BLaER1 (cell line): ENCODE results near the gene IFIT5.
"Not testable (repeated sequence)": the region's sequence is repeated elsewhere in the genome, so short reads cannot be mapped to it uniquely, and the experiment has no call there.

Source experiments
- H3K27ac ChIP-seq: shearing (Covaris generic); formaldehyde crosslinking; 2 replicates; pipeline ENCODE4 v1.8.1; 2022
- H3K27me3 ChIP-seq: shearing (Covaris generic); formaldehyde crosslinking; 2 replicates; pipeline ENCODE4 v1.8.1; 2022
- H3K36me3 ChIP-seq: shearing (Covaris generic); formaldehyde crosslinking; 2 replicates; pipeline ENCODE4 v1.8.1; 2022
- H3K4me1 ChIP-seq: shearing (Covaris generic); formaldehyde crosslinking; 2 replicates; pipeline ENCODE4 v1.8.1; 2022
- H3K4me2 ChIP-seq: shearing (Covaris generic); formaldehyde crosslinking; 2 replicates; pipeline ENCODE4 v1.8.1; 2022
- H3K4me3 ChIP-seq: shearing (Covaris generic); formaldehyde crosslinking; 2 replicates; pipeline ENCODE4 v1.8.1; 2022
- H3K9ac ChIP-seq: shearing (Covaris generic); formaldehyde crosslinking; 2 replicates; pipeline ENCODE4 v1.8.1; 2022
- H3K9me3 ChIP-seq: shearing (Covaris generic); formaldehyde crosslinking; 2 replicates; pipeline ENCODE4 v1.8.1; 2022
- H4K20me1 ChIP-seq: shearing (Covaris generic); formaldehyde crosslinking; 2 replicates; pipeline ENCODE4 v1.8.1; 2022
- Cebpa-rat ChIP-seq: shearing (Covaris generic); IDR thresholded peaks from 2 replicates; pipeline ENCODE4 v1.8.1; 2022

The IFIT5 gene

DNA sequence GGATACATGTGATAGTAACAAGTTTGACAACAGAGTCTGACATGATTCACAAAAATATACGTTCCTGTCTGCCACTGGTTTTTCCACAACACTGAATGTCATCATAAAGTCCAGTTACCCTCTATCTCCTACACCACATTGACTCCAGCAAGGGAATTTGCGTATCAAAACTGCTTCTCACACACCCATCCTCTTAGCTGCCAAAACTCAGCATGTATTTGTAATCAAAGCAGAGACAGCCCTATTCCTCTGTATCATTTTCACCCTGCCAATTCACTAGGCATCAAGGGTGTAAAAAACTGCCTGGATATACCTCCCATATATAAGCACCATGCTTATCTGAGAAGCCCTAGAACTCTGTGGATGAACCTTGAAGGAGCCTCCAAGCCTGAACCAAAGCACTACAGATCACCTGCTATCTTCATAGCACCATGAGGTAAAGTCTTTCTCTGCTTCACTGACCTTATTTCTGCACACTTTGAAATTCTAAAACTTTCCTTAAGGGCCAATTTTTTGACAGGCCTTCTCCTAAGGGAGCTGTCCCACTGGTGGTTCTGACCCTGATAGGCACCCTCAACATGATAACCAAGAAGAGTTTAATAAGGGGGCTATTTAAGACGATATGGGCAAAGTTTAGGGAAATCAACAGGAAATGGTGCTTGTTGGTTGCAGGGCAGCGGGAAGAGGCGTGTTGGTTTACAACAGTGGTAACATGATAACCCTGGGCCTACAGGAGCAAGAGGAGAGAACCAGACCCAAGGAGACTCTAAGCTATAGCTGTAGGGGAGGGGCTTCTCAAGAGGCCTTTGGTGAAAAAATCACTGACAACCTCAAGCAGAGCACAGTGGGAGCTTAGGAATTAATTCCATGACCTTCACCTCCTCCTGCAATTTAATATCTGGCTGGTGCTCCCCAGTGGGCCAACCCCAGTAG, 36.4 kb upstream of the IFIT5 start, which contains the start of gene IFIT1B:
Gene IFIT1B, plus strand, starts transcription at position 352 of the 933 bp plus-strand sequence. Its CDS starts 80 bp downstream, at position 432.
- Histone ChIP-seq H3K27me3 (no peaks in the 10 kb centered on the region), H3K4me2 (no peak within 1 kb of the TSS), H3K9ac (no peak within 1 kb of the TSS), H3K36me3 (no peaks in the 10 kb centered on the region), H3K9me3 (no peaks in the 10 kb centered on the region), H3K4me3 (no peak within 1 kb of the TSS), H4K20me1 (no peaks in the 10 kb centered on the region), H3K4me1 (no peaks in the 10 kb centered on the region), H3K27ac (no peak within 1 kb of the TSS)
- no peak for TF ChIP-seq Cebpa-rat

DNA sequence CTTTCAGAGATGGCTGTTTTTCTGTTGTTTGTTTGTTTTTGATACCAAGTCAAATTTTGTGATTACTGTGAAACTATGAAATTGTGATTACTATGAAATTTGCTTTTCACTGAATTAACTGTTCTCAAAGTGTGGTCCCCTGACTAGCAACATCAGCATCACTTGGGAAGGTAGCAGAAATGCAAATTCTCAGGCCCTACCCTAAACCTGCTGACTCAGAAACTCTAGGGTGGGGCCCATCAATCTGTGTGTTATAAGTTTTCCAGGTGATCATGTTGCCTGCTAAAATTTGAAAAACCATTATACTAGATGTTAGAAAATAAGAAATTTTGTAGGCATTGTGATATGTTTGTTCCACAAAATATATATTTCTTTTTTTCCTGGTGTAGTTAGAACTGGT, 35.3 kb upstream of the IFIT5 start:
- no peak for TF ChIP-seq Cebpa-rat

DNA sequence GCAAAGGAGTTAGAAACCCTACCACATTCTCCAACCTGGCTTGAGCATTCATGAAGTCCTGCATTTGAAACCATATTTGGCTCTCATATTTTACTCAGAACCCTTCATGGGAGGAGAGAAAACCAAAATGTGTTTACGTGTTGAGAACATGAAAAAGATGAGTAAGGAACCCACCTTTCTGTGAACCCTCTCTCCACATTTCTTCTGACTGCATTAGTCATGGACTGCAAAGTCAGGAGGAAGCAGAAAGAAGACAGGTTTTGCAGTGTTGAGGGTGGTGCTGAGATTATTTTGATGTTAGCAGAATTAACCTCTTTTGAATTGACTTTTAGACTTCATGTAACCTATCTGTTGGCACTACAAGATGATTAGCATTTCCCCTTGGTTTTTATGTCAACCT, 31.6 kb upstream of the IFIT5 start:
- H3K27ac ChIP-seq: no peak overlapping the region
- no peak overlapping the region for H3K9ac ChIP-seq
- no peak overlapping the region for H3K4me3 ChIP-seq
- no peaks in the 10 kb centered on the region for H3K27me3 ChIP-seq
- peaks cover 12% of the 10 kb centered on the region for H3K4me1 ChIP-seq
- H4K20me1 ChIP-seq: no peaks in the 10 kb centered on the region
- H3K4me2 ChIP-seq: no peak overlapping the region
- no peak for TF ChIP-seq Cebpa-rat
- H3K9me3 ChIP-seq: no peaks in the 10 kb centered on the region
- H3K36me3 ChIP-seq: no peaks in the 10 kb centered on the region

More for the DNA sequence above, 35.3 kb upstream of the IFIT5 start:
- Histone ChIP-seq H3K9ac (no peak overlapping the region), H3K36me3 (no peaks in the 10 kb centered on the region), H3K27ac (no peak overlapping the region), H3K4me1 (no peaks in the 10 kb centered on the region), H3K4me3 (no peak overlapping the region), H3K4me2 (no peak overlapping the region), H3K27me3 (no peaks in the 10 kb centered on the region), H3K9me3 (no peaks in the 10 kb centered on the region), H4K20me1 (no peaks in the 10 kb centered on the region)

DNA sequence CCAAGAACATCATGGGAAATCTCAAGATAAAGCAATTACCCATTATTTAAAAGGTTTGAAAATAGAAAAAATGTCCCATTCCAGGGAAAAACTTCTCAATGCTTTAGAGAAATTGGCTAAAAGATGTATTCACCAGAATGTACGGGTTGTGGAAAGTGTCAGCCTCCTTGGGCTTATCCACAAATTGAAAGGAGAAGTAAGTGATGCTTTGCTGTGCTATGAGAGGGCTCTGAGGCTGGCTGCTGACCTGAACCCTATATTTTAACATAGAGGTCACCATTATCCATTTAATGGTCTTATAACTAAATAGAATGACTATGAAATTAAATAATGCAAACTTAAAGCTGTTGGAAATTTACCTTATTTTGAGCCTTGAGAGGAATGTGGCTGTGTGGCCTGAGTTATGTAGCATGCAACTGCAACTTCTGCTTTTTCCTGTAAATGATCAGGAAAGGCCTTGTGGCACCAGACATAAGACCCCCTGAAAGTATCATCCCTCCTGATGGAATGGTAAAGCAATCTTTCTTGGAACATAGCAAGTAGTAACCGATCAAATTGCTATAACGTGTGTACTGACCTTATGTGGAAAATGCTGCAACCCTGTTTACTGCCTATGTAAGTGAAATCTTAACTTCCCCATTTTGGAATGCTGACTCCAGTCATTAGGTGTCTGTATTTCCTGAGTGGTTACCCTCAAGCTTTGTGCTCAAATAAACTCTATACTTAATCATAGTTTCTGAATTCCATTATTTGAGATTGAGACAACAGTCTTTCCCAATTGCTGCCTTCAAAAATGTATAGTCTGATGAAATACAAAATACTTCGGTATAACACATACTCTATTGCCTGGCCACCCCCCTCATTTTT, 29.7 kb upstream of the IFIT5 start:
- peak overlapping the region; percentile 43 for H3K4me2 ChIP-seq
- H3K27me3 ChIP-seq: no peaks in the 10 kb centered on the region
- H3K9me3 ChIP-seq: no peaks in the 10 kb centered on the region
- TF ChIP-seq Cebpa-rat: no peak
- H3K4me1 ChIP-seq: peaks cover 12% of the 10 kb centered on the region
- H3K9ac ChIP-seq: no peak overlapping the region
- H3K36me3 ChIP-seq: no peaks in the 10 kb centered on the region
- no peaks in the 10 kb centered on the region for H4K20me1 ChIP-seq
- H3K27ac ChIP-seq: no peak overlapping the region
- no peak overlapping the region for H3K4me3 ChIP-seq

DNA sequence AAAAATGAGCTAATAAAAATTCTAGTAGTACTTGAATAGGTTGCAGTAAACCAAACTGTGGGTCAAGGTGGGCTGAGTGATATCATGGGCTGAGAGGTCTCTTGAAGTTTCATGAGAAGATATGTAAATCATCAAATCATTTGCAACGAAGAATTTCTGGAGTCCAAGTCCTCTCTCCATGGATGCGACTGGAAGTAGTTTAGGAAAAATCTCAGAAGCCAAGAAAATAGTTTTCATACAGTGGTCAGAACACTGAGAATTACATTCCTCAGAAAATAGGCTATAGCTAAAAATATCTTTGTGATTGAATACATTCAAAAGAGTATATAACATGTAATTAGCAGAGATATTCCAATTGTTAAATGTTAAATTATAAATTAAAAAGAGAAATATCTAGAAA, 25.6 kb upstream of the IFIT5 start:
- Histone ChIP-seq H3K27me3 (no peaks in the 10 kb centered on the region), H4K20me1 (no peaks in the 10 kb centered on the region), H3K9me3 (no peaks in the 10 kb centered on the region), H3K4me2 (no peak overlapping the region), H3K4me1 (peaks cover 43% of the 10 kb centered on the region), H3K9ac (no peak overlapping the region), H3K36me3 (no peaks in the 10 kb centered on the region), H3K4me3 (no peak overlapping the region), H3K27ac (no peak overlapping the region)
- no peak for TF ChIP-seq Cebpa-rat

DNA sequence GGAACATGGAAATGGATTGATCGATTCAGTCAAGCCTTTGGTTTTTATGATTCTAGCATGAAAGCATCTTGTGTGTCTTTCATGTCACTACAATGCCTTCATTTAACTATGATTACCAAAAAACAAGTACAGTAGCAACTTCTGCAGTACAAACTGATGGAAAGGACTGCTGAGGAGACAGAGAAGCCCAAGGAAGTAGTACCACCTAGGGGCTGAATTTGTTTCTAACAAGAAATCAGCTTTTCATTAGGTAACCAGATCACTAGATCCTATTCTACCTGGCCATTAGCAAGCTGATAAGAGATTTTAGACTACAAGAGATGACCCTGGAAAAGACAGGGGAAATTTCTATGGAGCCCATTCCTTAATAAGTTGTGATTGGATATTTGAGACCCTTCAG, 25.1 kb upstream of the IFIT5 start:
- peaks cover 47% of the 10 kb centered on the region for H3K4me1 ChIP-seq
- no peaks in the 10 kb centered on the region for H4K20me1 ChIP-seq
- H3K4me2 ChIP-seq: no peak overlapping the region
- no peak overlapping the region for H3K4me3 ChIP-seq
- no peaks in the 10 kb centered on the region for H3K9me3 ChIP-seq
- no peak overlapping the region for H3K27ac ChIP-seq
- no peaks in the 10 kb centered on the region for H3K36me3 ChIP-seq
- H3K9ac ChIP-seq: no peak overlapping the region
- TF ChIP-seq Cebpa-rat: no peak
- H3K27me3 ChIP-seq: no peaks in the 10 kb centered on the region

DNA sequence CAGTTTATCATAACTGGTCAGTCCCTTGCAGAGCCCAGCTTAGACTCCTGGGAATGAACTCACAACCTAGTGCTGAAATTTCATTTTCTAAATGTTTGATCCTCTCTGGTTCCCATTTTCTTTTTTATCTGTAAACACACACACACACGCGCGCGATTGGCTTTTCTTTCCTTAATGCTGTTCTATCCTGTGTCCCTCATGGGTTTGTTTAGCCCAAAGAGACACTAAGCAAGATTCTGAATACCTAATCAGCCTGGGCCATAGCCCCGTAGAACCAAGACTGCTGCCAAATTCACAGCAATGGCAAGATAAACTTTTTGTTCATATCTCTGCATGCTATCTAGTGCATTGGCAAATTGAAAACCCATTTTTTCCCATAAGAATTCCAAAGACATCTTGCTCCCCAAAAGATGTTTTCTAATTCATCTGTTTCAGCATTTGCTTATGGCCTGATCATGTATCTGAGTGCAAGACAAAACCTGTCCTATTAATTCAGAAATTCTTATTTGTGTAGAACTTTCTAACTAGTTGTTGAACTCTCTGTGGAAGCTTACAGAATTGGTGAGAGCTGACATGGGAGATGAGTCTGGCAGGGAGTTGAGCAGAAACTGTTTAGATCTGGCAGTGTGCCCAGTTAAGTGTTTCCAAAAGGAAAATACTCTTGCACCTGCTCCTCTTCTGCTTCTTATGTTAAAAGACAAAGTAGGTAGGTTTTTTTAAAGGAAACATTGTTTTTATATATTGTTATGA, 23.7 kb upstream of the IFIT5 start:
- H3K4me2 ChIP-seq: no peak overlapping the region
- H3K4me1 ChIP-seq: peaks cover 35% of the 10 kb centered on the region
- TF ChIP-seq Cebpa-rat: no peak
- no peak overlapping the region for H3K9ac ChIP-seq
- no peaks in the 10 kb centered on the region for H3K27me3 ChIP-seq
- H3K4me3 ChIP-seq: no peak overlapping the region
- H3K27ac ChIP-seq: no peak overlapping the region
- H3K36me3 ChIP-seq: no peaks in the 10 kb centered on the region
- no peaks in the 10 kb centered on the region for H4K20me1 ChIP-seq
- H3K9me3 ChIP-seq: no peaks in the 10 kb centered on the region

DNA sequence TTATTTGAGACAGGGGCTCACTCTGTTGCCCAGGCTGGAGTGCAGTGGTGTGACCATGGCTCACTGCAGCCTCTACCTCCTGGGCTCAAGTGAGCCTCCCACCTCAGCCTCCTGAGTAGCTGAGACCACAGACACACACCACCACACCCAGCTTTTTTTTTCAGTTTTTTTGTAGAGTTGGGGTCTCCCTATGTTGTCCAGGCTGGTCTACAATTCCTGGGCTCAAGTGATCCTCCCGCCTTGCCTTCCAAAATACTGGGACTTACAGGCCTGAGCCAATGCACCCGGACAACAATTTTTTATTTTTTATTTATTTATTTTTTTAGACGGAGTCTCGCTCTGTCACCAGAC, 23.2 kb upstream of the IFIT5 start:
- not testable (repeated sequence) for H3K9ac ChIP-seq, H3K36me3 ChIP-seq, H3K27me3 ChIP-seq, H3K9me3 ChIP-seq, H3K4me3 ChIP-seq, H4K20me1 ChIP-seq, H3K27ac ChIP-seq
- H3K4me2 ChIP-seq: peak overlapping the region; percentile 91
- peaks cover 35% of the 10 kb centered on the region for H3K4me1 ChIP-seq

DNA sequence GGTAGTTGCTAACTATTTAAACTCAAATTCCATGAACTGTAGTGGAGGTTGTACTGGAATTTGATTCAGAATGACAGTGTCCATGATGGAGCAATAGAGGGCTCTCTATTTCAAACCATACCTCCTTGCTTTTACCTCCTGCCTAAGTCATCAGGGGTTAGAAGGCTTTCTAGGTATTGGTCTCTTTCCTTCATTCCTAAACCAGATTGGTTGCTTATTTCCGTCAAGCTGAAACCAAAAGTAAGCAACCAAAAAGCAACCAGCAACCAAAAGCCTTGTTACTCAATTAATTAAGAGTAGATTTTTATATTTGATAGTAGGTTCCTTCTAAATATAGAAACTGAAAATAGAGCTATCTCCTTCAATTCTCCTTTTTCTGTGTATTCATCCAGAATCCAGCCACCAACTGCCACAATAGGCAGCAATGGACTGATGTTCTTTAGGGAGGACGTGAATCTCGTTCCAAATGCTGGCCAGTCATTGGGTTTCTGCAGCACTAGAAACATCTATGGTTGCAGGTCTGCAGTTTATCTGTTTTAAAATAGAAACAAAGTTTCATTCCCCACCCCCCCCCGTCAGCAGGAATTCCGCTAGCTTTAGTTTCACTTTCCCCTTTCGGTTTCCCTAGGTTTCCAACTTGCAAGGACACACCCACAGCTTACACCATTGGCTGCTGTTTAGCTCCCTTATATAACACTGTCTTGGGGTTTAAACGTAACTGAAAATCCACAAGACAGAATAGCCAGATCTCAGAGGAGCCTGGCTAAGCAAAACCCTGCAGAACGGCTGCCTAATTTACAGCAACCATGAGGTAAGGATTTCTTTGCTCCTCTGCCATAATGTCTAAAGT, 22.2 kb upstream of the IFIT5 start, which contains the start of gene IFIT1:
Gene IFIT1, plus strand, starts transcription at position 717 of the 850 bp plus-strand sequence. Its CDS starts 90 bp downstream, at position 807.
- peak within 1 kb of the TSS; percentile 69 for H3K27ac ChIP-seq
- TF ChIP-seq Cebpa-rat: no peak
- H3K4me2 ChIP-seq: peak within 1 kb of the TSS; percentile 91
- H3K4me1 ChIP-seq: peaks cover 35% of the 10 kb centered on the region
- H3K27me3 ChIP-seq: no peaks in the 10 kb centered on the region
- peak within 1 kb of the TSS; percentile 42 for H3K9ac ChIP-seq
- H4K20me1 ChIP-seq: no peaks in the 10 kb centered on the region
- H3K9me3 ChIP-seq: no peaks in the 10 kb centered on the region
- peak within 1 kb of the TSS; percentile 64 for H3K4me3 ChIP-seq
- H3K36me3 ChIP-seq: no peaks in the 10 kb centered on the region
